NCI-H510A (cell line): Measurements from ENCODE around the gene SMIM15.

Experiments
- DNase-seq: peaks from one replicate; lab custom pipeline; 2025; lab: John Stamatoyannopoulos, UW

SMIM15 gene

DNA sequence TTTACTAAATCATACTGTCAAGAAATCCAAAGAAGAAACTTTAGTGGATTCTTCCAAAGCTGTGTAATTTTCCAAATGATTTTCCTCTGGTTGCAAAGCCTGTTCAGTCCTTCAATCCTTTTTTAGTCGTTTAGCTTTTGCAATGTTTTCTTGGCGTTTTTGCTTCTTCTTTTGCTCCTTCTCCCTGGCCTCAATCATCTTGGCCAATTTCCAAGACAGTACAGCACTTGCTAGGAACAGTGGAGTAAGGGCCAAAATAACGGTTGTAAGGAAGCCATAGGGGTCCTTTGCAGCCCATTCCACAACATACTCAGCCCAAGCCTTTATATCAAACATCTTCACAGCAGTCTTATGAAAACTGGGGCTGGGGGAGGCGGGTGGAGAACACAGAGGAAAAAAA is 2.4 kb downstream of the SMIM15 start:
- DNase-seq = no peak

GRCh38 chr5:61159070-61159469 is 3.2 kb downstream of the SMIM15 start:
- no peak for DNase-seq

DNA sequence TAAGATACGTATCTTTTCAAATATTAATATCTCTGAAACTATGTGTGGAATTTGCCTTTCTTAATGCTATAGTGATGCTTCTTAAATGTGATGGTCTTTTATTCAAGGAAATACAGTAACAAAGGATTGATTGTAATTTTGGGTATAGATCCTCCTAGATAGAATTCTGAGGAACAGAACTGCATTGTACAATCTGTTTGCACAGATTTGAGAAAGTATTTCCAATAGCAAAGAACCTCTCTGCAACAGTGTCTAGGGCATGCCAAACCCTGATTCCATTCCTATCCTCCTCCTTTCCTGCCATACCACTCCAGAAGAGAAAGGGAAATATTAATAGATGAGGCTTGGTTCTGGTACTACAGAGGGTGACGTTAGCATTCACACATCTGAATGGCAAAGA is 10.4 kb downstream of the SMIM15 start:
- DNase-seq = no peak

DNA sequence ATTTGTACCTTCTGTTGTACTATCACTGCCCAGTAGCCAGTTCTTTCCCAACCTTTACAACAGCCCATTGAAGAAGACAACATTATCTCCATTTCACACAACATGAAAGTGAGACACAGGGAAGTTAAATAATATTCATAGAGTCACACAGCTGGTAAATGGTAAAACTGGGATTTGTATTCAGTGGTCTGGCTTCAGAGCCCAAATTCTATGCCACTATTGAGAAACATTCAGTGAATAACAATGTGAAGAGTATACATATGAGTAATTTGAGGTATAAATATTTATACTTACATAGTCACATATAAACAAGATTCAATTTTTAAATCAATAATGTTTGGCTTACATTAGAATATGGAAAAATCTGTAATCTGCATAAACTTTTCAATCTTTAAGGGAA is 13.8 kb downstream of the SMIM15 start:
- DNase-seq = no peak

DNA sequence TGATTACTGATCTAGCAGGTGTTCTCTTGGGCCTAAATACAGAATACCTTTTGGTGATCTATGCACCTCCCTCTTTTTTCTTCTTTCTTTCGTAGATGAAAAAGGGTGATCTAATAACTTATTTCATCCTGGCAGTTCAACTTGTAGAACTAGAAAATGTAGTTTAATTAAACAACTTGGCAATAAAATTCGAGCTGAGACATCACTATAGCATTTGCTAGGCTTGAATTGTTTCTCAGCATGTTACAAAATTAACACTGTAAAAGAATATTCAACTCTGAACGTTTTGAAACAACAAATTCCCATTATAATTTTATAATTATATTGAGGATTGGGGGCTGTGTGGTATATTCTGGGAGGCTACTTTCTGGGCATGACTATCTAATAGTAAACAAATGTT is 19.5 kb downstream of the SMIM15 start:
- no peak for DNase-seq

- no peak for DNase-seq
These were observed 19.9 kb downstream of the SMIM15 start for GRCh38 chr5:61142391-61142790.

DNA sequence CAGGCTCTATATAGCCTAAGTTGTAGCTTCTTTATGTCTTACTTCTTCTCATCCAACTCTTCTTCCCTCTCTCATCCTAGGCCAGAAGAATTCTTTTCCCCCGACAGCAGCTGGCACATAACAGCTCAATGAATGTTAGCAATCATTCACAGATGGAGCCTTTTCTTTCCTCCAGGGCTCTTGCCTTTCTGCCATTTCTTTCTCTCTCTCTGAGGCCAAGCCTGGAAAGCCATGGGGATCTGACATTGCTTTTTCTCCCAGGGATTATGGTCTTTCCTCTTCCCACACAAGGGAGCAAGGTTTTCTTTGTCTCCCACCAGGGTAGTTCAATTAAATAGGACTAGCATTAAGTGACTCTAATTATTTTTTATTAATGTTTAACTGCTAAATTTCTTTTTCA is 20.5 kb downstream of the SMIM15 start:
- DNase-seq = no peak

GRCh38 chr5:61139931-61140330 is 22.3 kb downstream of the SMIM15 start:
- DNase-seq = no peak

GRCh38 chr5:61139094-61139873 is 23.0 kb downstream of the SMIM15 start:
- DNase-seq = no peak

GRCh38 chr5:61137835-61138234 is 24.4 kb downstream of the SMIM15 start:
- no peak for DNase-seq

GRCh38 chr5:61132559-61132958 is 29.7 kb downstream of the SMIM15 start:
- DNase-seq = no peak

- no peak for DNase-seq
These were observed 32.0 kb downstream of the SMIM15 start for GRCh38 chr5:61130289-61130688.

- DNase-seq = no peak
These were observed 39.1 kb downstream of the SMIM15 start for GRCh38 chr5:61123145-61123544.

- DNase-seq = no peak
These were observed 41.7 kb downstream of the SMIM15 start for GRCh38 chr5:61120534-61120933.

- DNase-seq = no peak
These were observed 43.2 kb downstream of the SMIM15 start for GRCh38 chr5:61119066-61119465.

GRCh38 chr5:61115968-61116367 is 46.3 kb downstream of the SMIM15 start:
- DNase-seq = no peak

DNA sequence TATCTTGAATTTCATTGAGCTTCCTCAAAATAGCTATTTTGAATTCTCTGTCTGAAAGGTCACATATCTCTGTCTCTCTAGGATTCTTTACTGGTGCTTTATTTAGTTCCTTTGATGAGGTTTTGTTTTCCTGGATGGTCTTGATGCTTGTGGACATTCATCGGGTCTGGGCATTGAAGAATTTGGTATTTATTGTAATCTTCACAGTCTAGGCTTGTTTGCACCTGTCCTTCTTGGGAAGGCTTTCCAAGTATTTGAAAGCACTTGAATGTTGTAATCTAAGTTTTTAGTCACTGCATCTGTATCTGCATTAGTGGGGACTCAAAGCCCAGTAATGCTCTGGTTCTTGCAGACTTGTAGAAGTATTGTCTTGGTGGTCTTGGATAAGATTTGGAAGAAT is 47.8 kb downstream of the SMIM15 start:
- no peak for DNase-seq
